Prostate gland (tissue), 2 donors: Measurements from ENCODE around the gene GAREM1. TPM values are rescaled to one million over a fixed set of nuclear protein-coding genes. Genes with fewer than 3 reads are reported as not detected.

Experiments used
- DNase-seq: peaks from one replicate; pipeline ENCODE4 v3.0.0-alpha.2; 2019; ENCODE audit warnings: low spot score
- H3K27ac ChIP-seq, 2 donors: fragments of 200-600 bp; sonication (generic); 2 replicates each; pipeline ENCODE4 v1.5.1; 2017 to 2019
- H3K27me3 ChIP-seq: fragments of 200-600 bp; sonication (generic); replicated peaks from 2 replicates; pipeline ENCODE4 v1.5.1; 2019; ENCODE audit not compliant: insufficient read depth
- H3K36me3 ChIP-seq, 2 donors: fragments of 200-600 bp; sonication (generic); 1 replicate in 1 of 2; 2 replicates in 1 of 2; pipeline versions ENCODE4 v1.5.1 to v1.8.1; 2017 to 2019
- H3K4me1 ChIP-seq: fragments of 200-600 bp; sonication (generic); replicated peaks from 2 replicates; pipeline ENCODE4 v1.5.1; 2019
- H3K4me3 ChIP-seq, 2 donors: fragments of 200-600 bp; sonication (generic); 2 replicates each; pipeline ENCODE4 v1.5.1; 2017 to 2019
- H3K9me3 ChIP-seq: fragments of 200-600 bp; sonication (generic); 2 replicates; pipeline ENCODE4 v1.5.1; 2017
- POLR2A ChIP-seq: fragments of 450-650 bp; IDR thresholded peaks from one replicate; pipeline ENCODE4 v1.6.1; 2016; ENCODE audit warnings: antibody characterized with exemption, mild to moderate bottlenecking
- POLR2AphosphoS5 ChIP-seq: sonication (generic); formaldehyde crosslinking; IDR thresholded peaks from one replicate; pipeline ENCODE4 v1.6.1; 2017; ENCODE audit warnings: antibody characterized with exemption
- WGBS: methylation state at CpG from one replicate; pipeline ENCODE4 v1.1.5; 2018; 5-methylcytosine and 5-hydroxymethylcytosine counted together
- intact Hi-C: fragments of 100-400 bp; cut with DNase I; formaldehyde crosslinking; loops from one replicate; pipeline ENCODE4 v1.14.2; 2022
- total RNA-seq, 2 donors: library from RNA; depleted of rRNA; stranded (reverse); fragments of >200 nt; gene quantifications; one replicate each; pipeline ENCODE4 v1.1.0, GENCODE V29; 2016
- TF ChIP-seq, protein P1 (sequence below), 4 experiments: fragments of 200-600 bp in 2 of 4; fragments of 450-650 bp in 2 of 4; sonication (generic) in 2 of 4; IDR thresholded peaks; 1 replicate in 3 of 4; 2 replicates in 1 of 4; pipeline ENCODE4 v1.5.1; 2016 to 2019; ENCODE audit warnings: antibody characterized with exemption in 4 of 4, mild to moderate bottlenecking in 2 of 4, moderate library complexity in 2 of 4

Gene GAREM1
- total RNA-seq, 2 donors from 2014 or later: 9.5 to 14.9 TPM

DNA sequence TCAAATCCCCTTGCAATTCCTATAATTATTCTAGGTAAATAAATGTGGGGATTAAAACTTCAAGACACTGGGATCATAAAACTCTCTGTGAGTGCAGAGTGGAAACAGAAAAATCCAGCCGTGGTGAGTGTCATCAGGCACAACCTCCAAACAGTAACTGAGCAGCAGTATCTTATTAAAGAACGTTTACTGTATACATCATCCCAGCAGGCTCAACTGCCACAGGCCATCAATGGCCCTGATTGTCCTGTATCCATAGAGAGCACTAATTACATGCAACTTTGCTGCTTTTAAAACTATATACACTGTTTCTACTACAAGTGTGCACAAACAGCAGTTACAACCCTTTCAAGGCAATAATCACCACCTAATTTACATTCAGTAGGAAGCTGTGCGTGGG lies 23.9 kb downstream of the GAREM1 start:
- Histone ChIP-seq H3K4me1 (no peaks in the 10 kb centered on the region), H3K9me3 (no peaks in the 10 kb centered on the region), H3K27me3 (no peaks in the 10 kb centered on the region), H3K27ac (no peak overlapping the region), H3K4me3 (no peak overlapping the region), H3K36me3 (no peaks in the 10 kb centered on the region)
- intact Hi-C loops: no loop called here
- TF ChIP-seq, protein P1, sequence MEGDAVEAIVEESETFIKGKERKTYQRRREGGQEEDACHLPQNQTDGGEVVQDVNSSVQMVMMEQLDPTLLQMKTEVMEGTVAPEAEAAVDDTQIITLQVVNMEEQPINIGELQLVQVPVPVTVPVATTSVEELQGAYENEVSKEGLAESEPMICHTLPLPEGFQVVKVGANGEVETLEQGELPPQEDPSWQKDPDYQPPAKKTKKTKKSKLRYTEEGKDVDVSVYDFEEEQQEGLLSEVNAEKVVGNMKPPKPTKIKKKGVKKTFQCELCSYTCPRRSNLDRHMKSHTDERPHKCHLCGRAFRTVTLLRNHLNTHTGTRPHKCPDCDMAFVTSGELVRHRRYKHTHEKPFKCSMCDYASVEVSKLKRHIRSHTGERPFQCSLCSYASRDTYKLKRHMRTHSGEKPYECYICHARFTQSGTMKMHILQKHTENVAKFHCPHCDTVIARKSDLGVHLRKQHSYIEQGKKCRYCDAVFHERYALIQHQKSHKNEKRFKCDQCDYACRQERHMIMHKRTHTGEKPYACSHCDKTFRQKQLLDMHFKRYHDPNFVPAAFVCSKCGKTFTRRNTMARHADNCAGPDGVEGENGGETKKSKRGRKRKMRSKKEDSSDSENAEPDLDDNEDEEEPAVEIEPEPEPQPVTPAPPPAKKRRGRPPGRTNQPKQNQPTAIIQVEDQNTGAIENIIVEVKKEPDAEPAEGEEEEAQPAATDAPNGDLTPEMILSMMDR (IDR thresholded peaks at IDR 0.05): no peak
- no peak for TF ChIP-seq POLR2AphosphoS5
- no peak for TF ChIP-seq POLR2A
- DNase-seq: no peak
- WGBS: 57% methylated on average over 3 of the region's 3 CpGs

DNA sequence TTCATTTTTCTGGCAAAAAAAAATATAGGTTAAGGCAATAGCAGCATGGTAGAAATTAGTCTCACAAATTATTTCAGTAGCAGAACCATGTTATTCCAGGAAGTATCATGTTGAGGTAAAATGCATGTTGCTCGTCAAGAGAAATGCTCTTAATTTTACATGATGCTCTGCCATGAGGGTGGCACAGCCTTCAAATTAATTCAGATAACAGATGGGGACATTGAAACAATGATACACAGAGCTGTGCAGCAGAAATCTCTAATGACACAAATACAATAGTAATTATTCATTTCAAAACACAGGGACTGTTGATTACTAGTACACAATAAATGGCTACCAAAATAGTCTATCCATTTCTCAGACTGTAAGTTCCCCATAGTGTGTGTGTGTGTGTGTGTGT lies 24.8 kb downstream of the GAREM1 start:
- Histone ChIP-seq H3K36me3 (no peaks in the 10 kb centered on the region), H3K27me3 (no peaks in the 10 kb centered on the region), H3K4me3 (no peak overlapping the region), H3K4me1 (no peaks in the 10 kb centered on the region), H3K9me3 (no peaks in the 10 kb centered on the region), H3K27ac (no peak overlapping the region)
- TF ChIP-seq POLR2AphosphoS5 (no peak), POLR2A (no peak)
- TF ChIP-seq, protein P1 (IDR thresholded peaks at IDR 0.05): no peak
- DNase-seq: no peak
- 100% methylated on average over 1 of the region's 1 CpG for WGBS
- intact Hi-C loops: no loop called here

DNA sequence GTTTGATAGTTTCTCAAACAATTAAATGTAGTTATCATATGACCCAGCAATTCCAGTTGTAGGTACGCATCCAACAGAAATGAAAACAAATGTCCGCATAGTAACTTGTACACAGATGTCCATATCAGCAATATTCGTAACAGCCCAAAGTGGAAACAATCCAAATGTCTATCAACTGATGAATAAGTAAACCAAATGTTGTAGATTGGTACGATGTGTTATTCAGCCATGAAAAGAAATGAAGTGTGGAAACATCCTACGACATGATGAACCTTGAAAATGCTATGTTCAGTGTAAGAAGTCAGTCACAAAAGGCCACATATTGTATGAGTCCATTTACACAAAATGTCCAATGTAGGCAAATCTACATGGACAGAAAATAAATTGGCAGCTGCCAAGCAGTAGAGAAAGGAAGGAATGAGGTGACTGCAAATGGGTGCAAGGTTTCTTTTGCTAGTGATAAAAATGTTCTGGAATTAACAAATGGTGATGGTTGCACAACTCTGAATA lies 26.9 kb downstream of the GAREM1 start:
- WGBS: 83% methylated on average over 5 of the region's 5 CpGs
- intact Hi-C loops: no loop called here
- Histone ChIP-seq H3K4me3 (no peak overlapping the region), H3K36me3 (no peaks in the 10 kb centered on the region), H3K4me1 (no peaks in the 10 kb centered on the region), H3K9me3 (no peaks in the 10 kb centered on the region), H3K27me3 (no peaks in the 10 kb centered on the region), H3K27ac (no peak overlapping the region)
- no peak for DNase-seq
- TF ChIP-seq POLR2AphosphoS5: no peak
- TF ChIP-seq, protein P1 (IDR thresholded peaks at IDR 0.05): no peak
- TF ChIP-seq POLR2A: no peak

DNA sequence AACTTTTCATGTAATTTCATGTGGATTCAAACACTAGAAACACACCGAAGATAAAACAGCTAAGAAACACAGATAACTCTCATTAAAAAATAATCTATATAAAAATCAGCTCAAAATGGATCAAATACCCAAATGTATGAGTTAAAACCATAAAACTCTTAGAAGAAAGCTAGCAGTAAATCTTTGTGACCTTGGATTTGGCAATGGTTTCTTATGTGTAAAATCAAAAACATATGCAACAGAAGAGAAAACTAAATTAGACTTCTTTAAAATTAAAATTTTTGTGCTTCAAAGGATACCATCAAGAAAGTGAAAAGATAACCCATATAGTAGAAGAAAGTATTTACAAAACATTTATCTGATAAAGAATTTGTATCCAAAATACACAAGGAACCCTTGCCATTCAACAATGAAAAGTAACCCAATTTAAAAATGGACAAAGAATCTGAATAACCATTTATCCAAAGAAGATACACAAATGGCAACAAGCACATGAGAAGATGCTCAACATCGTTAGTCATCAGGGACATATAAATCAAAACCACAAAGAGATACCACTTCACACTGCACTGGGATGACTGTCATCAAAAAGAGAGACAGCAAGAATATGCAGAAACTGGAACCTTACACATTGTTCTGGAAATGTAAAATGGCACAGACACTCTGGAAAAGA lies 27.5 kb downstream of the GAREM1 start:
- H3K4me3 ChIP-seq: no peak overlapping the region
- DNase-seq: no peak
- H3K36me3 ChIP-seq: no peaks in the 10 kb centered on the region
- no peaks in the 10 kb centered on the region for H3K9me3 ChIP-seq
- no peaks in the 10 kb centered on the region for H3K4me1 ChIP-seq
- H3K27me3 ChIP-seq: no peaks in the 10 kb centered on the region
- intact Hi-C loops: no loop called here
- TF ChIP-seq, protein P1 (IDR thresholded peaks at IDR 0.05): no peak
- TF ChIP-seq POLR2A (no peak), POLR2AphosphoS5 (no peak)
- H3K27ac ChIP-seq: no peak overlapping the region
- 67% methylated on average over 2 of the region's 2 CpGs for WGBS

DNA sequence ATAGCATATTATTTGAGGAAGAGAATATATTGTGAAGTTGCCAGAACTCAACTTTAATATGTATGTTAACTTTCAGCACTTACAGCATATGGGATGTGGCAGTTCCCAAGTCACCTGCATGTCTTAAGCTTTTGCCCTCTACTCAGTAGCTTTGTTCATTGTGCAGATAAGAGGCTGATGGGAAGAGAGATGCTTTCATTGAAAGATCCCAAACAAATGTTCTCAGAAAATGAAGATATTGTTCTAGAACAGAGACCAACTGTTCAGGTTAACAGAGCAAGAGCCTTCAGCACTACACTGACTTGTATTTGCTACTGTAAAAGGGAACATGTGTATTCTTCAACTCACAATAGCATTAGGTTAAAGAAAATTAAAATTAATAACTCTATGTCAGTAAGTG lies 28.1 kb downstream of the GAREM1 start:
- Histone ChIP-seq H3K27me3 (no peaks in the 10 kb centered on the region), H3K9me3 (no peaks in the 10 kb centered on the region), H3K4me3 (no peak overlapping the region), H3K4me1 (no peaks in the 10 kb centered on the region), H3K27ac (no peak overlapping the region), H3K36me3 (no peaks in the 10 kb centered on the region)
- intact Hi-C loops: no loop called here
- no peak for DNase-seq
- TF ChIP-seq POLR2AphosphoS5 (no peak), POLR2A (no peak)
- TF ChIP-seq, protein P1 (IDR thresholded peaks at IDR 0.05): no peak
